Epithelial cell of esophagus (primary cell): ENCODE results near the gene GRB2.
A peak's percentile ranks its signal among the peaks of the same experiment; 100 is the strongest.

ENCODE experiments used
- DNase-seq: peaks from one replicate; pipeline ENCODE4 v3.0.0; 2010; ENCODE audit warnings: low read depth
- H3K4me3 ChIP-seq: 2 replicates; pipeline ENCODE4 v1.5.1; 2011; ENCODE audit warnings: mild to moderate bottlenecking, low read length, control low read depth
- CTCF ChIP-seq: IDR thresholded peaks from 2 replicates; pipeline ENCODE4 v1.5.1; 2011; ENCODE audit warnings: low read depth, mild to moderate bottlenecking, low read length, control low read depth, inconsistent platforms; ENCODE audit not compliant: insufficient read depth; ENCODE audit errors: missing control alignments

The GRB2 gene

GRCh38 chr17:75428543-75429469 lies 23.3 kb upstream of the GRB2 start:
- DNase-seq = peak; percentile 88
- no peak for TF ChIP-seq CTCF
- H3K4me3 ChIP-seq = no peak overlapping the region

GRCh38 chr17:75418531-75418930 lies 13.1 kb upstream of the GRB2 start:
- DNase-seq = no peak
- no peak overlapping the region for H3K4me3 ChIP-seq
- TF ChIP-seq CTCF = no peak

DNA sequence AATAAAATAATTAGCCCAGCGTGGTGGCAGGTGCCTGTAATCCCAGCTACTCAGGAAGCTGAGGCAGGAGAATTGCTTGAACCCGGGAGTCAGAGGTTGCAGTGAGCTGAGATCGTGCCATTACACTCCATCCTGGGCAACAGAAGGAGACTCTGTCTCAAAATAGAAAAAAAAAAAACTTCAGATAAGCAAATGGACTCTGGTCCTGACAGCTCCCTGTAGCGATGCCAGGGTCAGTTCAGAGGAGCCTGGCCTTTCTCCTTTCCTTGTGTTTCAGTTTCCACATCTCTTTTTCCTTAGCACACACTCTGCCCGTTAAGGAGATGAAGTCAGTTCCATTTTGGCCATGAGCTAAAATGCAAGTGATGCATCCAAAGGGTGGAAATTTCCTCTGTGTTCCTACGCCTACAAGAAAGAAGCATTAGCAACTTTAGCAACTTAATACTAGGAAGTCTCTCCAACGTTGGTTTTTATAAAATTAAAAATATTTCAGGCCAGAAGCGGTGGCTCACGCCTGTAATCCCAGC lies 11.6 kb upstream of the GRB2 start:
- TF ChIP-seq CTCF = no peak
- no peak for DNase-seq
- no peak overlapping the region for H3K4me3 ChIP-seq

DNA sequence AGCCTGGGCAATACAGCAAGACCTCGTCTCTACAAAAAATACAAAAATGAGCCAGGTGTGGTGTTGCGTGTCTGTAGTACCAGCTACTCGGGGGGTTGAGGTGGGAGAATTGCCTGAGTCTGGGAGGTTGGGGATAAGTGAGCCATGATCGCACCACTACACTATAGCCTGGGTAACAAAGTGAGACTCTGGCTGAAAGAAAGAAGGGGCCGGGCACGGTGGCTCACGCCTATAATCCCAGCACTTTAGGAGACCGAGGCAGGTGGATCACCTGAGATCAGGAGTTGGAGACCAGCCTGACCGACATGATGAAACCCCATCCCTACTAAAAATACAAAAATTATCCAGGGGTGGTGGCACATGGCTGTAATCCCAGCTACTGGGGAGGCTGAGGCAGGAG lies 10.5 kb upstream of the GRB2 start:
- no peak for TF ChIP-seq CTCF
- no peak for DNase-seq
- H3K4me3 ChIP-seq = no peak overlapping the region

- no peak for DNase-seq
- no peak for TF ChIP-seq CTCF
- no peak overlapping the region for H3K4me3 ChIP-seq
Measured at GRCh38 chr17:75414488-75414887, 9.0 kb upstream of the GRB2 start.

DNA sequence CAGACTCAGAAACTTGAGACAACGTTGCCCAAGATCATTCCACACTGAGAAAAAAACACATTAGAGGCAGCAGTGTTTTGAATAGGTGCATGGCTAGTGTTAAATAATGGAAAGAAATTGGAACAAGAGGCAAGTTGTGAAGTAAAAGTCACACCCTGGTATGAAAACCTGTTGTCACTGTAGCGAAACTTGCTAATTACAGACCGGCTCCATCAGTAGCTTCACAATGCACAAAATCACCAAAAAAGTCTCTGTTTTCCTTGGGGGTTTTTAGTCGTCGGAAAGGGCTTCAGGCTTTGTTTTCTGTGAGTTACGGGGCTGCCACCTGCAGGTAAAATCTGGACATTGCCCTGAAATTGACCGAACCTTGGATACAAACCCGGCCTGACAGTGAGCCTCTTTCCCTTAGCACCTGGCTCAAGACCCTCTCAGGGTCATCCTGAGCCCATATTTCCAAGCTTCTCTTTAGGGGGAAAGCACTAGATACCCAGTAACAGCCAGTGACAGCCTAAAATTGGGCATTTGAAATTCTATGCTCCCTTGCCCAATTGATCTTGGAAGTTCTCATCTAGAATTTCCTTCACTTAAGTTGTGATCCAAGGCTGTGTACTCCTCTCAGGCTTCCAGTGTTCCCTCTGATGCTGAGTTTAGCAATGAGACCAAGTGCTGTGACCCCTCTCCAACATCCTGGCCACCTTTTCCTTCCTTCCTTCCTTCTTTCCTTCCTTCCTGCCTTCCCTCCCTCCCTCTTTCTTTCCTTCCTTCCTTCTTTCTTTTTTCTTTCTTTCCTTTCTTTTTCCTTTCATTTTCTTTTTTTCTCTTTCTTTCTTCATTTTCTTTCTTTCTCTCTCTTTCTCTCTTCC lies 7.2 kb upstream of the GRB2 start:
- peak; percentile 74 for DNase-seq
- TF ChIP-seq CTCF = peak; percentile 87
- H3K4me3 ChIP-seq = no peak overlapping the region
